GM19025 (cell line): ENCODE results near the gene EFHD2.
"Not testable (repeated sequence)": the region's sequence is repeated elsewhere in the genome, so short reads cannot be mapped to it uniquely, and the experiment has no call there.

Experiments used
- ATAC-seq: cut with Tn5 transposase; IDR thresholded peaks from one replicate; pipeline ENCODE4 v1.9.1; 2021; ENCODE audit warnings: mild to moderate bottlenecking, low read depth, moderate library complexity; ENCODE audit not compliant: unreplicated experiment

The EFHD2 gene

GRCh38 chr1:15409388-15410222 is at the start of gene EFHD2:
Gene EFHD2, plus strand, starts transcription at chr1:15409888. Its CDS starts 84 bp downstream, at chr1:15409972.
- peak; percentile 73 for ATAC-seq

- ATAC-seq: no peak
Observed at GRCh38 chr1:15360700-15361099, 49.0 kb upstream of the EFHD2 start.

- no peak for ATAC-seq
Observed at GRCh38 chr1:15362096-15362736, 47.5 kb upstream of the EFHD2 start.

- ATAC-seq: no peak
Observed at GRCh38 chr1:15362737-15363128, 47.0 kb upstream of the EFHD2 start.

DNA sequence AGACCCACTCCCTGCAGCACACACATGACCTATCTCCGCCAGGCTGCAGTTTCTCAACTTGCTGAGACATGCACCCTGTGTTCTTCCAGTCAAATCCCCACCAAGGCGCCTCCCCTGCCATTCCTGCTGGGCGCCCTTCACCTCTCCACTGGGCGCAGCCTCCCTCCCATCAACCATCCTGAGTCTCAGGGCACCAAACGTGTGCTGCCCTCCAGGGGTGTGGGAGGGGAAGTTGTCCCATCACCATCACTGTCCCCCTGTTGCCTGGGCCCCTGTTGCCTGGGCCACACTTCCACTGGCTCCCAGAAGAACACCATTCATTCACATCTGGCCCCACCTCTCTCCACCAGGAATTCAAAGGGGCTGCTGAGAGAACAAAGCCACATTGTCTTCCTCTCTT is 44.9 kb upstream of the EFHD2 start:
- no peak for ATAC-seq

GRCh38 chr1:15368888-15369287 is 40.8 kb upstream of the EFHD2 start:
- ATAC-seq: no peak

GRCh38 chr1:15370268-15370667 is 39.4 kb upstream of the EFHD2 start:
- ATAC-seq: no peak

- no peak for ATAC-seq
Observed at GRCh38 chr1:15370781-15371520, 38.7 kb upstream of the EFHD2 start.

DNA sequence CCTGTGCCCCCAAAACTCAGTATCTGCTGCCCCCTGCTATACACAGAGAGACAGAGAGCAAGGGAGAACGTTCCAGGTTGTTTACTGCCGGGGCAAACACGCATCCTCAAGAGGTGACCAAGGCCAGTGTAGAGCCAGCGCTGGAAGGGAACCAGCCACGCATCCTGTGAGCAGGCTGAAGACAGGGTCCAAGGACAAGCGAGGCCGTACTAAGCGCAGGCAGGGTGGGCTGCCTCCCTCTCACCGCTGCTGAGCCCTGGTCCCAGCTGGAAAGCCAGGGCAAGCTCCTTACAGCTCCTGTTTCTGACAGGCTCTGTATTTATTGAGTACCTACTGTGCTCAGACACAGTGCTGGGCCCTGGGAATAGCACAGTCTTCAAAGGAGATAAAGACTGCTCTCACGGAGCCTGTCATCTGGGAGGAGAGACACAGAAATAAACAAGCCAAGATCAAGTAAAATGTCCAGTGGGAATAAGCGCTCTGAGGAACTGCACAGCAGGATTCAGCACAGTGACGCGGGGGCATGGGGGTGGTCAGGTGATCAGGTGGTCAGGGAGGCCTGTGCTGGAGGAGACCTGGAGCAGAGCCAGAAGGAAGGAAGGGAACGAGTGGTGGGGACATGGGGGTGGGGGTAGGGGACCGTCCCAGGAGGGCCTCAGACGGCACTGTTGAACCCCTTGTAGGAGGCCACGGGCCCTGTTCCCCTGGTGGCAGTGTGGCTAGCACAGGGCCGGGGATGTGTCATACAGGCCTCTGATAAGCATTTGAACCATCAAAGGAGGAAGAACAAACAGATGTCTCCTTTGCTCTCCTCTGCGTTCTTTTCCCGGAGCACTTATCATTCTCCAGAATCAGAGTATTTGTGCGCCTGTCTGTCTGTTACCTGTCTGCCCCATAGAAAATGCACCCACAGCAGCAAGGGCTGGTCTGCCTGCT is 37.8 kb upstream of the EFHD2 start:
- ATAC-seq: no peak

DNA sequence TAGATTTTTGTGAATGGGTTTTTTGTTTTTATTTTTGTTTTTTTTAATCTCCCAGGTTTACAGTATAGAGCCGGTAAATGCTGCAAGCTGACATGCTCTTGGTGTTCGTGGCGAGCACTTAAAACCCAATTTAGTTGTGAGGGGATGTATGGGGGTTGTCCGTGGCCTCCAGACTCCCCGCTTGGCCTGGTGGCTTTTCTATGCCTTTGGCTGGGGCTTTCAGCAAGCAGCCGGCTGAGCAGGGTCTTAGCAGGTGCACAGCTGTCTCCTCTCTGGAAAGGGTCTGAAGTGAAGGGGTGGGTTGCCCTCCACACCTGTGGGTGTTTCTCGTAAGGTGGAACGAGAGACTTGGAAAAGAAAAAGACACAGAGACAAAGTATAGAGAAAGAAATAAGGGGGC is 31.0 kb upstream of the EFHD2 start:
- ATAC-seq: no peak

DNA sequence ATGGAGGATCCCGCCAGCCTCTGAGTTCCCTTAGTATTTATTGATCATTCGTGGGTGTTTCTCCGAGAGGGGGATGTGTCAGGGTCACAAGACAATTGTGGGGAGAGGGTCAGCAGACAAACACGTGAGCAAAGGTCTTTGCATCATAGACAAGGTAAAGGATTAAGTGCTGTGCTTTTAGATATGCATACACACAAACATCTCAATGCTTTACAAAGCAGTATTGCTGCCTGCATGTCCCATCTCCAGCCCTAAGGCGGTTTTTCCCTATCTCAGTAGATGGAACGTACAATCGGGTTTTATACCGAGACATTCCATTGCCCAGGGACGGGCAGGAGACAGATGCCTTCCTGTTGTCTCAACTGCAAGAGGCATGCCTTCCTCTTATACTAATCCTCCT is 30.5 kb upstream of the EFHD2 start:
- not testable (repeated sequence) for ATAC-seq

GRCh38 chr1:15380601-15381508 is 28.8 kb upstream of the EFHD2 start:
- no peak for ATAC-seq

GRCh38 chr1:15381805-15382204 is 27.9 kb upstream of the EFHD2 start:
- ATAC-seq: no peak

DNA sequence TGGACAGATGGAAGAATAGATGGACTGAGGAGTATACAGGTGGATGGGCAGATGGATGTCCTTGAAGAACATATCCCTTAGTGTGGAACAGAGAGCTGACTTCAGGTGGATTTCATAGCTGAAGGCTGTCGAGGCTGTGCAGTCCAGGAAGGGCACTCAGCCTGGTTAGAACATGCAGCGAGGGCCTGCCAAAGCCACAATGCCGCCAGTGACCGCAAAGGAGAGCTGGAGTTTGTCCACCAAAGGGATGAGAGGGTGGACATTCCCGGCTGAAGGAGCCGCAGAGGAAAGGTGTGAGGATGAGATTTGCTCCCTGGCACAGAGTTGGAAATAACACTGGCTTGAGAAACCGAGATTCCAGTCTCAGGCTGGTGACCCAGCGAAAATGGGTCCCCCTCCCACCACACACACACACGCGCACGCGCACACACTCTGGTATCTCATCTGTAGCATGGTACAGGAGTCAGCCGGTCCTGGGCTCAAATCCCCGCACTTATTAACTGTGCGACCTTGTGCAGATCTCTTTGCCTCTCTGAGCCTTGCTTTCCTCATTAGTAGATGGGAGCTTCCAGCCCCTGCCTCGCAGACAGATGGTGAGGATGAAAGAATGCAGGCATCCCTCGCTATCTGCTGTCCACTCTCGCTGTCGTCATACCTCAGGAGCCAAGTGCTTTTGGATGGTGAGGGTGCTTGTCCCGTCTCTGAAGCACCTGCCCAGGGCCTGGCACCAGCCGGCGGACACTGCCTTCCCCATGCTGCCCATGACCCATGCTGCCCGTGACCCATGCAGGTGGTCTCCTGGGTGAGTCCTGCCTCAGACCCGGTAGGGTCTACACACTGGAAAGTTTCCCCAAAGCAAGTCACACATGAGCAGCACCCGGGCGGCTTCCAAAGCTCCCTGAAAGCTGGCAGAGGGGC is 26.8 kb upstream of the EFHD2 start:
- no peak for ATAC-seq

DNA sequence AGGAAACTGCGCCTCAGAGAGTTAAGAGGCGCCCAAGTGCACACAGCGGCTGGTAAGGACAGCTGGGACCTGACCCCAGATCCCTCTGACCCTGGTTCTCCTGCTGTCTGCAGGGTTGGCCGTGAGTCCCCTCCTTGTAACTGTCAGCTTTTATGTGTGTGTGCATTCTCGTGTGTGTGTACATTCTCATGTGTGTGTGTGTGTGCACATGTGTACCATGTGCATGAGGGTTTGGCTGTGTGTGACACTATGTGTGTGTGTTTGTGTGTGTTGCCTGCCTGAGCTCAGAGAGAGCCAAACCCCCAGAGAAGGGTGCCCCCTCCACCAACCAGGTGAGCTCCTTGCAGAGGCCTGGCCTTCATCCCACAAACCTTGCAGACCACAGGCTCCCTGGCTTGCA is 25.9 kb upstream of the EFHD2 start:
- ATAC-seq: no peak

DNA sequence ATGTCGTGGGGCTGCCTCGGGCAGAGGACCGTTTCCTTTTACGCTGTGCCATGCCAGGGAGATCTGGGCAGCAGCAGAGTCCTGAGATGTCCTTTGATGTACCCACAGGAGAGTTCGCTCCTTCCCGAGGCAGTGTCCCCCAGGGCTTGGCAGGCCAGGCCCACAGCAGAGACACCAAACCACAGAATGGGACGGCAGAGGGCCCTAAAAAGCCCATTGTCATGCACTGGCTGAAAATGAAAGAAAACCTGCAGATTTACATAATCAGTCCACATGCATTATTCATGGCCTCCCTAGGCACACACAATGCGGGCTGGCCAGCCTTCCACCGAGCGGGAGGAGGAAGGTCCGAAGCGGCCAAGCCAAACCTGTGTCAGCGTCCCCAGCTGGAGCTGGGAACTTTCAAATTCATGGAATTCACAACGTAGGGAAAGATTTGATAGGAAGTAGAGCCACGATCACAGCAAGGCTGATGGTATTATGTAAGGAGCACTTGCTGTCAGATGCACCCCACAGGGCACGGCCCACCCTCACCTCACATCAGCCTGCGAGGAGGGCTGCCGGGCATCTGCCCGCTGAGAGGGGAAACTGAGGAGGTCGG is 25.3 kb upstream of the EFHD2 start:
- ATAC-seq: peak; percentile 86

DNA sequence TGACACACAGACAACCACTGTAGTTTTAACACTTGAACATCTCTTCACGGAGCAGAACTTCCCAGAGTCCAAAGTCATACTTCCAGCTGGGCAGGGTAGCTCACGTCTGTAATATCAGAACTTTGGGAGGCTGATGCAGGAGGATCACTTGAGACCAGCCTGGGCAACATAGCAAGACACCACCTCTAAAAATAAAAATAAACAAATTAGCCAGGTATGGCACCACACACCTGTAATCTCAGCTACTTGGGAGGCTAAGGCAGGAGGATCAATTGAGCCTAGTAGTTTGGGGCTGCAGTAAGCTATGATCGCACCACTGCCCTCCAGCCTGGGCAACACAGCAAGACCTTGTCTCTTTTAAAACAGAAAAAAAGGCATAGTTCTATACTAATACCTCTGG is 24.3 kb upstream of the EFHD2 start:
- ATAC-seq: no peak
